Testis (tissue), 2 donors: ENCODE measurements around the gene ORC5.

Experiments used
- CTCF ChIP-seq, 3 experiments: fragments of 450-650 bp in 2 of 3; fragments of 200-600 bp in 1 of 3; sonication (generic) in 1 of 3; IDR thresholded peaks; one replicate each; pipeline ENCODE4 v1.5.1; 2016 to 2019; ENCODE audit warnings: antibody characterized with exemption in 3 of 3, mild to moderate bottlenecking in 2 of 3, moderate library complexity in 1 of 3
- POLR2A ChIP-seq: fragments of 450-650 bp; IDR thresholded peaks from one replicate; pipeline ENCODE4 v1.6.1; 2017; ENCODE audit warnings: antibody characterized with exemption, mild to moderate bottlenecking, moderate library complexity

DNA sequence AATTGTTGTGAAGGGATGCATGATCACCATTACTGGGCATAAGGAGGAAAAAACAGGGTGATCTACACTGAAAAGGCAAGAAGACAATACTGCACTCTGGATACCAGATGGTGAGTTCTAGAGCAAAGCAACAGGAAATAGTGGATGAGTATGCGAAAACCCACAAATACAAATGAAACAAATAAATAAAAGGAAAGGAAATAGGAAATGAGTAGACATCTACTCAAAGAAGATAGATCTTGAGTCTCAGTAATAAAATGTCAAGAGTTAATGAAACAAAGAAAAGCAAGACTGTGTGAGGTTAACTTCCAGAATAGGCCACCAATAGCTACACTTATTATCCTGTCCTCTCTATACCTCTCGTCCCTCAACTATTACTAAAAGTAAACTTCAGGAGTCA lies 11.7 kb downstream of the ORC5 start:
- TF ChIP-seq CTCF (IDR thresholded peaks at IDR 0.05) (no peak), POLR2A (no peak)
